DND-41 (cell line): Measurements from ENCODE around the gene CPNE4.

Experiments
- ATAC-seq: fragments of 200-7000 bp; cut with Tn5 transposase; 3 replicates; pipeline ENCODE4 v1.9.1; 2021; ENCODE audit warnings: low read depth; ENCODE audit not compliant: insufficient read depth
- DNase-seq: peaks from one replicate; pipeline ENCODE4 v3.0.0-alpha.2; 2020
- H2AFZ ChIP-seq: 2 replicates; pipeline ENCODE4 v1.6.0; 2012; ENCODE audit warnings: low read depth, low read length
- H3K27ac ChIP-seq: 2 replicates; pipeline ENCODE4 v1.5.1; 2012; ENCODE audit warnings: low read length, inconsistent platforms
- H3K27me3 ChIP-seq: fragments of 200-600 bp; sonication (generic); 2 replicates; pipeline ENCODE4 v1.6.0; 2012; ENCODE audit warnings: low read length, mild to moderate bottlenecking, inconsistent platforms; ENCODE audit not compliant: insufficient read depth, poor library complexity
- H3K36me3 ChIP-seq: 2 replicates; pipeline ENCODE4 v1.5.1; 2012; ENCODE audit warnings: low read length, inconsistent platforms; ENCODE audit not compliant: insufficient read depth
- H3K4me1 ChIP-seq: 2 replicates; pipeline ENCODE4 v1.5.1; 2012; ENCODE audit warnings: mild to moderate bottlenecking, low read length; ENCODE audit not compliant: insufficient read depth
- H3K4me2 ChIP-seq: 2 replicates; pipeline ENCODE4 v1.6.0; 2012; ENCODE audit warnings: mild to moderate bottlenecking, moderate library complexity, low read length, inconsistent platforms; ENCODE audit not compliant: insufficient read depth
- H3K4me3 ChIP-seq, 2 experiments: fragments of 200-600 bp in 1 of 2; shearing (Covaris generic) in 1 of 2; 2 replicates each; pipeline ENCODE4 v1.5.1; 2012 to 2016; ENCODE audit warnings: inconsistent platforms in 2 of 2, low read length in 2 of 2, mild to moderate bottlenecking in 2 of 2, low read depth in 1 of 2, moderate library complexity in 1 of 2
- H3K79me2 ChIP-seq: 2 replicates; pipeline ENCODE4 v1.6.0; 2012; ENCODE audit warnings: low read length, inconsistent platforms; ENCODE audit not compliant: insufficient read depth
- H3K9ac ChIP-seq: 2 replicates; pipeline ENCODE4 v1.6.0; 2012; ENCODE audit warnings: low read depth, mild to moderate bottlenecking, inconsistent platforms, low read length, moderate library complexity
- H3K9me3 ChIP-seq: 2 replicates; pipeline ENCODE4 v1.5.1; 2012; ENCODE audit warnings: low read length, moderate library complexity, mild to moderate bottlenecking, inconsistent platforms; ENCODE audit not compliant: insufficient read depth, severe bottlenecking
- H4K20me1 ChIP-seq: 2 replicates; pipeline ENCODE4 v1.6.0; 2012; ENCODE audit warnings: low read length; ENCODE audit not compliant: insufficient read depth
- CTCF ChIP-seq: IDR thresholded peaks from 2 replicates; pipeline ENCODE4 v1.5.1; 2012; ENCODE audit warnings: borderline replicate concordance, low read length, moderate library complexity, mild to moderate bottlenecking; ENCODE audit not compliant: poor library complexity, severe bottlenecking; ENCODE audit errors: extremely low read depth
- EZH2 ChIP-seq: IDR thresholded peaks from 3 replicates; pipeline ENCODE4 v1.6.1; 2012; ENCODE audit warnings: borderline replicate concordance, low read depth, mild to moderate bottlenecking, moderate library complexity, low read length, inconsistent platforms; ENCODE audit not compliant: severe bottlenecking

CPNE4 gene

GRCh38 chr3:132034486-132035464 is at the start of gene CPNE4:
Gene CPNE4 (minus strand): TSS chr3:132035014.
- Histone ChIP-seq H3K36me3 (no peaks in the 10 kb centered on the region), H3K9me3 (no peaks in the 10 kb centered on the region), H3K9ac (no peak within 1 kb of the TSS), H4K20me1 (no peaks in the 10 kb centered on the region), H3K4me2 (no peak within 1 kb of the TSS), H3K4me1 (no peaks in the 10 kb centered on the region), H3K79me2 (no peaks in the 10 kb centered on the region), H3K4me3 (no peak within 1 kb of the TSS), H3K27ac (no peak within 1 kb of the TSS), H3K27me3 (no peaks in the 10 kb centered on the region), H2AFZ (no peak within 1 kb of the TSS)
- peak; percentile 81 for ATAC-seq
- DNase-seq: peak; percentile 58
- TF ChIP-seq CTCF (peak; percentile 59), EZH2 (no peak)

GRCh38 chr3:132083583-132084279 is 48.9 kb upstream of the CPNE4 start:
- Histone ChIP-seq H3K9me3 (no peaks in the 10 kb centered on the region), H3K27ac (no peak overlapping the region), H3K4me2 (no peak overlapping the region), H3K9ac (no peak overlapping the region), H4K20me1 (no peaks in the 10 kb centered on the region), H3K36me3 (no peaks in the 10 kb centered on the region), H3K4me3 (no peak overlapping the region), H3K4me1 (no peaks in the 10 kb centered on the region), H3K27me3 (no peaks in the 10 kb centered on the region), H2AFZ (no peak overlapping the region), H3K79me2 (no peaks in the 10 kb centered on the region)
- DNase-seq (no peak), ATAC-seq (no peak)
- TF ChIP-seq CTCF (no peak), EZH2 (no peak)

- DNase-seq (no peak), ATAC-seq (no peak)
- Histone ChIP-seq H3K9ac (no peak overlapping the region), H3K9me3 (no peaks in the 10 kb centered on the region), H2AFZ (no peak overlapping the region), H4K20me1 (no peaks in the 10 kb centered on the region), H3K4me2 (no peak overlapping the region), H3K27ac (no peak overlapping the region), H3K4me3 (no peak overlapping the region), H3K79me2 (no peaks in the 10 kb centered on the region), H3K4me1 (no peaks in the 10 kb centered on the region), H3K27me3 (no peaks in the 10 kb centered on the region), H3K36me3 (no peaks in the 10 kb centered on the region)
- no peak for TF ChIP-seq CTCF
- TF ChIP-seq EZH2: no peak
Observed at GRCh38 chr3:132083159-132083558, 48.3 kb upstream of the CPNE4 start.
